HEK293 (cell line): ENCODE data around the gene NXPH2.

Source experiments
- CTCF ChIA-PET: fragments of 350-600 bp; formaldehyde crosslinking; extraction: SDS; loops from one replicate; lab custom pipeline; 2021; ENCODE audit warnings: antibody characterized with exemption; lab: Yijun Ruan, JAX
- POLR2A ChIA-PET: fragments of 300-600 bp; formaldehyde crosslinking; extraction: SDS; loops from one replicate; lab custom pipeline; 2020; ENCODE audit warnings: antibody characterized with exemption, inconsistent platforms; lab: Yijun Ruan, JAX
- H3K27ac ChIP-seq: fragments of 200-500 bp; sonication (Bioruptor generic); 2 replicates; pipeline ENCODE4 v1.5.1; 2014; ENCODE audit warnings: low read depth, low read length, control low read depth, inconsistent platforms; ENCODE audit errors: extremely low read depth
- H3K36me3 ChIP-seq, 2 experiments: fragments of 200-500 bp in 1 of 2; sonication (Bioruptor generic) in 1 of 2; 1 replicate in 1 of 2; 2 replicates in 1 of 2; pipeline ENCODE4 v1.5.1; 2014 to 2017; ENCODE audit warnings: inconsistent platforms in 2 of 2, low read length in 2 of 2; ENCODE audit not compliant: control insufficient read depth in 2 of 2, insufficient read depth in 1 of 2
- H3K4me1 ChIP-seq: fragments of 200-500 bp; sonication (Bioruptor generic); 2 replicates; pipeline ENCODE4 v1.5.1; 2014; ENCODE audit warnings: mild to moderate bottlenecking, low read length, inconsistent platforms; ENCODE audit not compliant: control insufficient read depth, insufficient read depth
- H3K4me3 ChIP-seq: 2 replicates; pipeline ENCODE4 v1.5.1; 2011; ENCODE audit warnings: low read depth, mild to moderate bottlenecking, control low read depth, low read length, moderate library complexity
- H3K9me3 ChIP-seq: fragments of 200-500 bp; sonication (Bioruptor generic); 2 replicates; pipeline ENCODE4 v1.5.1; 2014; ENCODE audit warnings: low read depth, low read length, inconsistent platforms; ENCODE audit not compliant: control insufficient read depth, insufficient read depth
- ELK4 ChIP-seq: IDR thresholded peaks from 2 replicates; pipeline ENCODE4 v1.6.1; 2011; ENCODE audit warnings: mild to moderate bottlenecking, low read depth, low read length, borderline replicate concordance
- KLF16 ChIP-seq: fragments of 450-650 bp; formaldehyde crosslinking; IDR thresholded peaks from 2 replicates; pipeline ENCODE4 v1.5.1; 2017; ENCODE audit warnings: missing biosample characterization, missing genetic modification characterization
- PRDM6 ChIP-seq: fragments of 450-650 bp; formaldehyde crosslinking; IDR thresholded peaks from 2 replicates; pipeline ENCODE4 v1.5.1; 2017; ENCODE audit warnings: missing biosample characterization, missing genetic modification characterization
- REST ChIP-seq: fragments of 450-650 bp; formaldehyde crosslinking; IDR thresholded peaks from 2 replicates; pipeline ENCODE4 v1.5.1; 2016; ENCODE audit warnings: missing biosample characterization, missing genetic modification characterization
- SETDB1 ChIP-seq: IDR thresholded peaks from one replicate; pipeline ENCODE4 v1.6.1; 2017; ENCODE audit warnings: mild to moderate bottlenecking, low read length, moderate library complexity, mixed read lengths; ENCODE audit not compliant: insufficient read length
- SP7 ChIP-seq: fragments of 450-650 bp; formaldehyde crosslinking; IDR thresholded peaks from 2 replicates; pipeline ENCODE4 v1.5.1; 2016; ENCODE audit warnings: missing biosample characterization, missing genetic modification characterization
- YY1 ChIP-seq: fragments of 450-650 bp; formaldehyde crosslinking; IDR thresholded peaks from 2 replicates; pipeline ENCODE4 v1.5.1; 2018; ENCODE audit warnings: missing biosample characterization, missing genetic modification characterization
- ZBTB6 ChIP-seq: fragments of 450-650 bp; formaldehyde crosslinking; IDR thresholded peaks from 2 replicates; pipeline ENCODE4 v1.5.1; 2017; ENCODE audit warnings: missing biosample characterization, missing genetic modification characterization
- ZNF280C ChIP-seq: fragments of 450-650 bp; formaldehyde crosslinking; IDR thresholded peaks from 2 replicates; pipeline ENCODE4 v1.5.1; 2016; ENCODE audit warnings: missing biosample characterization, missing genetic modification characterization
- ZNF473 ChIP-seq: fragments of 450-650 bp; formaldehyde crosslinking; IDR thresholded peaks from 2 replicates; pipeline ENCODE4 v1.5.1; 2017; ENCODE audit warnings: missing biosample characterization, missing genetic modification characterization
- ZNF530 ChIP-seq: fragments of 450-650 bp; formaldehyde crosslinking; IDR thresholded peaks from 2 replicates; pipeline ENCODE4 v1.5.1; 2016; ENCODE audit warnings: low read depth, missing biosample characterization, missing genetic modification characterization
- ZNF548 ChIP-seq: fragments of 450-650 bp; formaldehyde crosslinking; IDR thresholded peaks from 2 replicates; pipeline ENCODE4 v1.5.1; 2016; ENCODE audit warnings: missing biosample characterization, missing genetic modification characterization
- ZNF561 ChIP-seq: fragments of 450-650 bp; IDR thresholded peaks from 2 replicates; pipeline ENCODE4 v1.5.1; 2018; ENCODE audit warnings: missing biosample characterization, missing genetic modification characterization, borderline replicate concordance
- ZNF571 ChIP-seq: fragments of 450-650 bp; formaldehyde crosslinking; IDR thresholded peaks from 2 replicates; pipeline ENCODE4 v1.5.0; 2017; ENCODE audit warnings: missing biosample characterization, missing genetic modification characterization
- ZNF596 ChIP-seq: fragments of 450-650 bp; IDR thresholded peaks from 2 replicates; pipeline ENCODE4 v1.5.0; 2018; ENCODE audit warnings: missing biosample characterization, mild to moderate bottlenecking, missing genetic modification characterization, moderate library complexity
- ZNF623 ChIP-seq: fragments of 450-650 bp; formaldehyde crosslinking; IDR thresholded peaks from 2 replicates; pipeline ENCODE4 v1.5.1; 2016; ENCODE audit warnings: missing biosample characterization, missing genetic modification characterization
- ZNF626 ChIP-seq: fragments of 450-650 bp; sonication (Bioruptor Pico); formaldehyde crosslinking; IDR thresholded peaks from 2 replicates; pipeline ENCODE4 v1.5.1; 2018; ENCODE audit warnings: missing biosample characterization, missing genetic modification characterization, inconsistent platforms
- ZNF660 ChIP-seq: fragments of 450-650 bp; IDR thresholded peaks from 2 replicates; pipeline ENCODE4 v1.5.1; 2018; ENCODE audit warnings: missing biosample characterization, mild to moderate bottlenecking, missing genetic modification characterization
- ZNF707 ChIP-seq: fragments of 450-650 bp; formaldehyde crosslinking; IDR thresholded peaks from 2 replicates; pipeline ENCODE4 v1.5.1; 2016; ENCODE audit warnings: missing biosample characterization, missing genetic modification characterization
- ZNF776 ChIP-seq: fragments of 450-650 bp; formaldehyde crosslinking; IDR thresholded peaks from 2 replicates; pipeline ENCODE4 v1.5.0; 2017; ENCODE audit warnings: missing biosample characterization, missing genetic modification characterization, borderline replicate concordance

NXPH2 gene

GRCh38 chr2:138698428-138698827 is 81.8 kb downstream of the NXPH2 start (continued):
- TF ChIP-seq KLF16 (tag by site-specific recombination) = no peak
- TF ChIP-seq REST (tag by site-specific recombination) = no peak
- TF ChIP-seq SP7 (tag by site-specific recombination) = no peak
- TF ChIP-seq ZNF280C (tag by site-specific recombination) = no peak
- no peak for TF ChIP-seq ZNF561 (tag by site-specific recombination)
- TF ChIP-seq ZNF530 (tag by site-specific recombination) = no peak

GRCh38 chr2:138691667-138692066 is 88.5 kb downstream of the NXPH2 start:
- CTCF ChIA-PET = no interaction called here
- TF ChIP-seq ZNF571 (tag by site-specific recombination) (no peak), ZNF548 (no peak), SETDB1 (no peak), ZBTB6 (tag by site-specific recombination) (no peak), SP7 (tag by site-specific recombination) (no peak)
- POLR2A ChIA-PET = interaction anchor here (1.2 kb wide), 1 partner anchor 17 kb away, joined by 3 read pairs; no protein-coding TSS in a partner anchor
- H3K9me3 ChIP-seq = no peaks in the 10 kb centered on the region
- no peaks in the 10 kb centered on the region for H3K36me3 ChIP-seq
- no peak overlapping the region for H3K4me3 ChIP-seq
- H3K4me1 ChIP-seq = no peaks in the 10 kb centered on the region
- no peak overlapping the region for H3K27ac ChIP-seq

GRCh38 chr2:138689705-138690104 is 90.5 kb downstream of the NXPH2 start:
- H3K9me3 ChIP-seq = no peaks in the 10 kb centered on the region
- H3K4me3 ChIP-seq = no peak overlapping the region
- no peak overlapping the region for H3K27ac ChIP-seq
- no peaks in the 10 kb centered on the region for H3K4me1 ChIP-seq
- TF ChIP-seq ZNF660 (tag by site-specific recombination) (no peak), PRDM6 (tag by site-specific recombination) (no peak), YY1 (tag by site-specific recombination) (no peak), ZNF626 (tag by site-specific recombination) (no peak), ZNF707 (tag by site-specific recombination) (no peak), ELK4 (no peak), ZNF623 (no peak), ZNF473 (no peak), ZNF596 (tag by site-specific recombination) (no peak), ZNF776 (tag by site-specific recombination) (no peak)
- POLR2A ChIA-PET = no interaction called here
- CTCF ChIA-PET = interaction anchor here (1.3 kb wide), 1 partner anchor 16 kb away, joined by 4 read pairs; no protein-coding TSS in a partner anchor
- H3K36me3 ChIP-seq = no peaks in the 10 kb centered on the region
